HCT116 (cell line): ENCODE results near the gene RHOBTB1. TPM values are rescaled to one million over a fixed set of nuclear protein-coding genes. Genes with fewer than 3 reads are reported as not detected.

Source experiments
- ATAC-seq: fragments of 200-7000 bp; cut with Tn5 transposase; 2 replicates; pipeline ENCODE4 v1.9.1; 2020; ENCODE audit warnings: mild to moderate bottlenecking, moderate library complexity
- BruUV-seq: library from RNA; stranded (reverse); fragments of 400-500 nt; replicated peaks from 2 replicates; lab custom pipeline; 2021; lab: Mats Ljungman, UMichigan
- CTCF ChIA-PET: fragments of 300-600 bp; sonication (Branson Sonifier 250); formaldehyde crosslinking; loops from one replicate; lab custom pipeline; 2021; ENCODE audit warnings: antibody characterized with exemption; lab: Charles Lee
- POLR2A ChIA-PET: fragments of 300-600, 350-600 bp; sonication (Branson Sonifier 250); formaldehyde crosslinking; loops from one replicate; lab custom pipeline; 2021; ENCODE audit warnings: antibody characterized with exemption; lab: Charles Lee
- RAD21 ChIA-PET, 2 experiments: fragments of 300-600 bp; sonication (Branson Sonifier 250); formaldehyde crosslinking; loops; one replicate each; lab custom pipeline; 2023; ENCODE audit warnings: low total read pairs in 2 of 2; ENCODE audit not compliant: uncharacterized antibody in 2 of 2, unreplicated experiment in 2 of 2, low non-redundant PET in 1 of 2; lab: Charles Lee
- DNase-seq: peaks from one replicate; pipeline ENCODE4 v3.0.0-alpha.2; 2010; ENCODE audit warnings: low read depth, low spot score
- H2AFZ ChIP-seq: fragments of 200-600 bp; shearing (Covaris generic), sonication (generic); 2 replicates; pipeline ENCODE4 v1.6.1; 2017; ENCODE audit warnings: low read depth, mixed run types, mixed read lengths, antibody characterized with exemption, low read length; ENCODE audit not compliant: poor library complexity, severe bottlenecking
- H3K27ac ChIP-seq: 2 replicates; pipeline ENCODE4 v1.5.1; 2012; ENCODE audit warnings: low read depth, low read length
- H3K27me3 ChIP-seq: fragments of 200-600 bp; sonication (generic); 2 replicates; pipeline ENCODE4 v1.6.1; 2016; ENCODE audit warnings: mixed run types, low read length, mixed read lengths; ENCODE audit not compliant: insufficient read depth
- H3K36me3 ChIP-seq, 2 experiments: fragments of 200-500 bp in 1 of 2; fragments of 200-600 bp in 1 of 2; sonication (Bioruptor generic) in 1 of 2; sonication (generic) in 1 of 2; 2 replicates each; pipeline versions ENCODE4 v1.5.1 to v1.6.1; 2014 to 2016; ENCODE audit warnings: low read length in 2 of 2, inconsistent platforms in 1 of 2, mixed read lengths in 1 of 2, mixed run types in 1 of 2; ENCODE audit not compliant: insufficient read depth in 2 of 2, control insufficient read depth in 1 of 2
- H3K4me1 ChIP-seq, 2 experiments: fragments of 200-600 bp in 1 of 2; sonication (generic) in 1 of 2; 2 replicates each; pipeline versions ENCODE4 v1.5.1 to v1.6.1; 2012 to 2017; ENCODE audit warnings: low read length in 2 of 2, inconsistent platforms in 1 of 2, mild to moderate bottlenecking in 1 of 2, mixed read lengths in 1 of 2, mixed run types in 1 of 2, moderate library complexity in 1 of 2; ENCODE audit not compliant: insufficient read depth in 2 of 2, control insufficient read depth in 1 of 2
- H3K4me2 ChIP-seq: fragments of 200-600 bp; sonication (generic); 2 replicates; pipeline ENCODE4 v1.6.1; 2017; ENCODE audit warnings: mixed run types, low read length, mixed read lengths
- H3K4me3 ChIP-seq, 2 experiments: fragments of 200-600 bp in 1 of 2; sonication (generic) in 1 of 2; replicated peaks in 1 of 2; 2 replicates each; pipeline ENCODE4 v1.5.1; 2011 to 2016; ENCODE audit warnings: low read length in 2 of 2, control low read depth in 1 of 2, low read depth in 1 of 2, mild to moderate bottlenecking in 1 of 2, mixed read lengths in 1 of 2, mixed run types in 1 of 2
- H3K79me2 ChIP-seq: fragments of 200-600 bp; sonication (generic); 2 replicates; pipeline ENCODE4 v1.6.1; 2017; ENCODE audit warnings: mild to moderate bottlenecking, mixed run types, low read length, moderate library complexity, mixed read lengths; ENCODE audit not compliant: insufficient read depth
- H3K9ac ChIP-seq: fragments of 200-600 bp; sonication (generic); 2 replicates; pipeline ENCODE4 v1.6.1; 2016; ENCODE audit warnings: low read length, mixed read lengths
- H3K9me2 ChIP-seq: fragments of 200-600 bp; sonication (generic), shearing (Covaris generic); 2 replicates; pipeline ENCODE4 v1.6.1; 2017; ENCODE audit warnings: mixed run types, mild to moderate bottlenecking, moderate library complexity; ENCODE audit not compliant: insufficient read depth
- H3K9me3 ChIP-seq, 2 experiments: fragments of 200-500 bp in 1 of 2; fragments of 200-600 bp in 1 of 2; sonication (Bioruptor generic) in 1 of 2; sonication (generic) in 1 of 2; 2 replicates each; pipeline ENCODE4 v1.6.1; 2014 to 2017; ENCODE audit warnings: low read length in 2 of 2, mixed read lengths in 2 of 2, inconsistent platforms in 1 of 2, low read depth in 1 of 2, mild to moderate bottlenecking in 1 of 2, mixed run types in 1 of 2, moderate library complexity in 1 of 2; ENCODE audit not compliant: control insufficient read depth in 1 of 2, insufficient read depth in 1 of 2
- H4K20me1 ChIP-seq: fragments of 200-600 bp; sonication (generic), shearing (Covaris generic); 2 replicates; pipeline ENCODE4 v1.6.1; 2017; ENCODE audit warnings: mixed run types, mild to moderate bottlenecking, moderate library complexity; ENCODE audit not compliant: insufficient read depth
- CBX3 ChIP-seq: IDR thresholded peaks from 2 replicates; pipeline ENCODE4 v1.6.1; 2012; ENCODE audit warnings: low read depth
- CEBPB ChIP-seq: IDR thresholded peaks from 2 replicates; pipeline ENCODE4 v1.6.1; 2012; ENCODE audit warnings: low read depth
- EGR1 ChIP-seq: IDR thresholded peaks from 2 replicates; pipeline ENCODE4 v1.6.1; 2012; ENCODE audit warnings: low read depth
- EZH2 ChIP-seq: fragments of 200-600 bp; sonication (generic); IDR thresholded peaks from 2 replicates; pipeline ENCODE4 v1.6.1; 2017; ENCODE audit warnings: antibody characterized with exemption, mixed run types
- FOSL1 ChIP-seq: IDR thresholded peaks from 2 replicates; pipeline ENCODE4 v1.6.1; 2012; ENCODE audit warnings: low read depth
- MAX ChIP-seq: IDR thresholded peaks from 2 replicates; pipeline ENCODE4 v1.6.1; 2012
- RAD21 ChIP-seq: IDR thresholded peaks from 2 replicates; pipeline ENCODE4 v1.6.1; 2012; ENCODE audit warnings: low read depth, mild to moderate bottlenecking
- SIN3A ChIP-seq: IDR thresholded peaks from 2 replicates; pipeline ENCODE4 v1.6.1; 2012; ENCODE audit warnings: low read depth
- TCF7L2 ChIP-seq: IDR thresholded peaks from 2 replicates; pipeline ENCODE4 v1.7.0; 2011; ENCODE audit warnings: borderline replicate concordance, inconsistent platforms; ENCODE audit not compliant: insufficient read depth, insufficient read length; ENCODE audit errors: extremely low read depth
- YY1 ChIP-seq: IDR thresholded peaks from 2 replicates; pipeline ENCODE4 v1.6.1; 2011; ENCODE audit warnings: low read length, low read depth, moderate library complexity, mild to moderate bottlenecking; ENCODE audit not compliant: insufficient replicate concordance; ENCODE audit errors: extremely low read depth
- ZFX ChIP-seq: fragments of 450-650 bp; IDR thresholded peaks from 2 replicates; pipeline ENCODE4 v1.6.1; 2017
- intact Hi-C: fragments of 100-400 bp; cut with micrococcal nuclease; formaldehyde crosslinking; loops from 2 replicates; pipeline ENCODE4 v1.10.0; 2022
- total RNA-seq: library from RNA; stranded (reverse); gene quantifications from one replicate; pipeline ENCODE4 v1.2.1, GENCODE V29; 2021; ENCODE audit not compliant: unreplicated experiment
- TF ChIP-seq, protein P1 (sequence below): IDR thresholded peaks from 2 replicates; pipeline ENCODE4 v1.6.1; 2011; ENCODE audit warnings: mild to moderate bottlenecking, low read length, moderate library complexity; ENCODE audit not compliant: insufficient replicate concordance; ENCODE audit errors: extremely low read depth

The RHOBTB1 gene
- total RNA-seq, 1 experiment from 2014 or later, result 1.6 TPM

DNA sequence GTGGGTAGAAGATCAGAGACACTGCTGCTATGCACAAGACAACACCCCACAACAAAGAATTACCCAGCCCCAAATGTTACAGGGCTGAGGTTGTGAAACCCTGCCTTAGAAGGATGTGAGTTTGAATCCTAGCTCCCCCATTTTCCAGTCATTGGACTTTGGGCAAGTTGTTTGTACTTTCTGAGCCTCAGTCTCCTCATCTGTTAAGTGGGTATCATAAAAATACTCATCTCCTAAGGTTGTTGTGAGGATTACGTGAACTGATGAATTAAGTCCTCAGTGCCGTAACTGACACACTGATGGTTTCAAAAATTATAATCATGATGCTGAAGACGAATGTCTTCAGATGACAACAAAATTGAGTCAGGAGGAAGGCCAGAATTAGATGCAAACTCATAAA lies 30.3 kb downstream of the RHOBTB1 start:
- ChIA-PET CTCF (no interaction called here), POLR2A (no interaction called here), RAD21 (no interaction called here)
- H4K20me1 ChIP-seq, result no peaks in the 10 kb centered on the region
- TF ChIP-seq CBX3 (no peak), RAD21 (no peak), ZFX (no peak), CEBPB (no peak), SIN3A (no peak), FOSL1 (no peak), TCF7L2 (no peak), EGR1 (no peak), MAX (no peak), EZH2 (no peak), YY1 (no peak)
- TF ChIP-seq, protein P1, sequence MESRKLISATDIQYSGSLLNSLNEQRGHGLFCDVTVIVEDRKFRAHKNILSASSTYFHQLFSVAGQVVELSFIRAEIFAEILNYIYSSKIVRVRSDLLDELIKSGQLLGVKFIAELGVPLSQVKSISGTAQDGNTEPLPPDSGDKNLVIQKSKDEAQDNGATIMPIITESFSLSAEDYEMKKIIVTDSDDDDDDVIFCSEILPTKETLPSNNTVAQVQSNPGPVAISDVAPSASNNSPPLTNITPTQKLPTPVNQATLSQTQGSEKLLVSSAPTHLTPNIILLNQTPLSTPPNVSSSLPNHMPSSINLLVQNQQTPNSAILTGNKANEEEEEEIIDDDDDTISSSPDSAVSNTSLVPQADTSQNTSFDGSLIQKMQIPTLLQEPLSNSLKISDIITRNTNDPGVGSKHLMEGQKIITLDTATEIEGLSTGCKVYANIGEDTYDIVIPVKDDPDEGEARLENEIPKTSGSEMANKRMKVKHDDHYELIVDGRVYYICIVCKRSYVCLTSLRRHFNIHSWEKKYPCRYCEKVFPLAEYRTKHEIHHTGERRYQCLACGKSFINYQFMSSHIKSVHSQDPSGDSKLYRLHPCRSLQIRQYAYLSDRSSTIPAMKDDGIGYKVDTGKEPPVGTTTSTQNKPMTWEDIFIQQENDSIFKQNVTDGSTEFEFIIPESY, result no peak
- no peak overlapping the region for H3K9ac ChIP-seq
- BruUV-seq, result no TSS peak
- intact Hi-C loops, result no loop called here
- H3K4me2 ChIP-seq, result no peak overlapping the region
- no peaks in the 10 kb centered on the region for H3K27me3 ChIP-seq
- no peaks in the 10 kb centered on the region for H3K4me1 ChIP-seq
- no peak overlapping the region for H3K27ac ChIP-seq
- H3K79me2 ChIP-seq, result no peaks in the 10 kb centered on the region
- H3K4me3 ChIP-seq, result no peak overlapping the region
- no peaks in the 10 kb centered on the region for H3K9me2 ChIP-seq
- no peaks in the 10 kb centered on the region for H3K9me3 ChIP-seq
- no peak for DNase-seq
- ATAC-seq, result no peak
- H3K36me3 ChIP-seq, result no peaks in the 10 kb centered on the region
- H2AFZ ChIP-seq, result no peak overlapping the region
